H54 (cell line): Measurements from ENCODE around the gene TK1.

Experiments
- DNase-seq: peaks from one replicate; pipeline ENCODE4 v3.0.0; 2011; ENCODE audit warnings: low spot score, mixed read lengths; ENCODE audit not compliant: insufficient read length
- FAIRE-seq: peaks from 3 replicates; lab custom pipeline; 2011; peaks lifted over from hg19 to GRCh38; lab: Jason Lieb, UNC
- POLR2A ChIP-seq: IDR thresholded peaks from 2 replicates; pipeline ENCODE4 v1.6.1; 2011; ENCODE audit warnings: low read depth, mild to moderate bottlenecking, low read length

Gene TK1

GRCh38 chr17:78205124-78205775 is 18.4 kb upstream of the TK1 start:
- no peak for FAIRE-seq
- no peak for TF ChIP-seq POLR2A
- DNase-seq: no peak

- no peak for FAIRE-seq
- TF ChIP-seq POLR2A: no peak
- no peak for DNase-seq
Measured at GRCh38 chr17:78204387-78205123, 17.7 kb upstream of the TK1 start.

GRCh38 chr17:78202666-78203065 is 15.8 kb upstream of the TK1 start:
- FAIRE-seq: no peak
- no peak for TF ChIP-seq POLR2A
- DNase-seq: no peak

- FAIRE-seq: no peak
Measured at GRCh38 chr17:78200451-78200850, 13.6 kb upstream of the TK1 start.

GRCh38 chr17:78197147-78197832 is 10.4 kb upstream of the TK1 start:
- DNase-seq: peak; percentile 39
- FAIRE-seq: no peak
- TF ChIP-seq POLR2A: no peak

More at GRCh38 chr17:78200451-78200850, 13.6 kb upstream of the TK1 start:
- TF ChIP-seq POLR2A: no peak
- no peak for DNase-seq

- no peak for FAIRE-seq
- TF ChIP-seq POLR2A: no peak
- no peak for DNase-seq
Measured at GRCh38 chr17:78196716-78197115, 9.9 kb upstream of the TK1 start.

- FAIRE-seq: no peak
- DNase-seq: peak; percentile 82
- TF ChIP-seq POLR2A: no peak
Measured at GRCh38 chr17:78185981-78186691, 716 bp downstream of the TK1 start.

GRCh38 chr17:78184868-78185267 is 2.0 kb downstream of the TK1 start:
- TF ChIP-seq POLR2A: no peak
- no peak for FAIRE-seq
- DNase-seq: no peak

- no peak for FAIRE-seq
Measured at GRCh38 chr17:78184351-78184750, 2.5 kb downstream of the TK1 start.

GRCh38 chr17:78183916-78184315 is 2.9 kb downstream of the TK1 start:
- TF ChIP-seq POLR2A: no peak
- DNase-seq: no peak
- FAIRE-seq: no peak

More at GRCh38 chr17:78184351-78184750, 2.5 kb downstream of the TK1 start:
- no peak for DNase-seq
- no peak for TF ChIP-seq POLR2A

- no peak for DNase-seq
- TF ChIP-seq POLR2A: no peak
- FAIRE-seq: no peak
Measured at GRCh38 chr17:78182504-78182903, 4.3 kb downstream of the TK1 start.

- TF ChIP-seq POLR2A: no peak
- DNase-seq: no peak
- FAIRE-seq: no peak
Measured at GRCh38 chr17:78180508-78180907, 6.3 kb downstream of the TK1 start.

GRCh38 chr17:78180083-78180482 is 6.8 kb downstream of the TK1 start:
- DNase-seq: no peak
- no peak for FAIRE-seq
- TF ChIP-seq POLR2A: no peak

- FAIRE-seq (no peak), DNase-seq (no peak)
- TF ChIP-seq POLR2A: no peak
Measured at GRCh38 chr17:78179372-78179771, 7.5 kb downstream of the TK1 start.
